ENCODE results near the gene CRISPLD2.

GRCh38 chr16:84932681-84933080 is 112.9 kb downstream of the CRISPLD2 start:
- TF ChIP-seq CTCF (IDR thresholded peaks at IDR 0.05): no peak
- TF ChIP-seq RELA (CRISPR knock-in tag; IDR thresholded peaks at IDR 0.05; ENCODE audit: borderline replicate concordance): no peak
- TF ChIP-seq MAX (CRISPR knock-in tag; IDR thresholded peaks at IDR 0.05): no peak
- no peak for TF ChIP-seq E2F4 (CRISPR knock-in tag; IDR thresholded peaks at IDR 0.05; ENCODE audit: borderline replicate concordance, low read depth)
- TF ChIP-seq HMGXB4 (CRISPR knock-in tag; IDR thresholded peaks at IDR 0.05): no peak
- TF ChIP-seq JUN (CRISPR knock-in tag; IDR thresholded peaks at IDR 0.05): no peak
- TF ChIP-seq E2F1 (CRISPR knock-in tag; IDR thresholded peaks at IDR 0.05): no peak
- no peak for TF ChIP-seq MLX (CRISPR knock-in tag; IDR thresholded peaks at IDR 0.05)
- TF ChIP-seq ZNF138 (CRISPR knock-in tag; conservative IDR thresholded peaks at IDR 0.05): no peak
- TF ChIP-seq GABPB1 (CRISPR knock-in tag; IDR thresholded peaks at IDR 0.05): no peak
- no peak for TF ChIP-seq CBFB (CRISPR knock-in tag; IDR thresholded peaks at IDR 0.05; ENCODE audit: low read depth)
- no peak for TF ChIP-seq IRF1 (CRISPR knock-in tag; IDR thresholded peaks at IDR 0.05)

Measured in WTC11 (cell line).